IPS-20b (cell line): ENCODE data around the gene SMIM41.

Experiments
- H3K27ac ChIP-seq: one replicate; pipeline ENCODE4 v1.5.1; 2013; ENCODE audit warnings: low read length
- H3K27me3 ChIP-seq: 2 replicates; pipeline ENCODE4 v1.6.1; 2013; ENCODE audit warnings: mild to moderate bottlenecking, low read length, inconsistent platforms; ENCODE audit not compliant: insufficient read depth
- H3K36me3 ChIP-seq: 2 replicates; pipeline ENCODE4 v1.6.1; 2013; ENCODE audit warnings: low read depth, mild to moderate bottlenecking, inconsistent platforms, low read length, moderate library complexity; ENCODE audit not compliant: insufficient read depth
- H3K4me1 ChIP-seq: 2 replicates; pipeline ENCODE4 v1.6.1; 2013; ENCODE audit warnings: mild to moderate bottlenecking, control low read depth, inconsistent platforms, low read length, moderate library complexity; ENCODE audit not compliant: insufficient read depth
- H3K4me3 ChIP-seq: 2 replicates; pipeline ENCODE4 v1.5.1; 2013; ENCODE audit warnings: mild to moderate bottlenecking, low read length, inconsistent platforms
- H3K9ac ChIP-seq: 2 replicates; pipeline ENCODE4 v1.6.1; 2013; ENCODE audit warnings: low read depth, mild to moderate bottlenecking, inconsistent platforms, low read length, moderate library complexity
- H3K9me3 ChIP-seq: 2 replicates; pipeline ENCODE4 v1.6.1; 2013; ENCODE audit warnings: mild to moderate bottlenecking, low read depth, low read length, inconsistent platforms; ENCODE audit not compliant: insufficient read depth

Gene SMIM41

GRCh38 chr12:52060498-52061177, 18.9 kb upstream of the SMIM41 start:
- H3K27ac ChIP-seq = no peak overlapping the region
- no peaks in the 10 kb centered on the region for H3K9me3 ChIP-seq
- H3K27me3 ChIP-seq = no peaks in the 10 kb centered on the region
- H3K36me3 ChIP-seq = peaks cover 7% of the 10 kb centered on the region; the same call in 1 of the 2 replicates
- no peak overlapping the region for H3K4me3 ChIP-seq
- H3K9ac ChIP-seq = no peak overlapping the region
- H3K4me1 ChIP-seq = no peaks in the 10 kb centered on the region

GRCh38 chr12:52061470-52062166, 17.9 kb upstream of the SMIM41 start:
- H3K27me3 ChIP-seq = peaks cover 5% of the 10 kb centered on the region; the same call in 1 of the 2 replicates
- no peak overlapping the region for H3K4me3 ChIP-seq
- H3K4me1 ChIP-seq = no peaks in the 10 kb centered on the region
- H3K27ac ChIP-seq = no peak overlapping the region
- peaks cover 7% of the 10 kb centered on the region; the same call in 1 of the 2 replicates for H3K36me3 ChIP-seq
- no peak overlapping the region for H3K9ac ChIP-seq
- H3K9me3 ChIP-seq = no peaks in the 10 kb centered on the region

- H3K4me3 ChIP-seq = no peak overlapping the region
- H3K36me3 ChIP-seq = peaks cover 3% of the 10 kb centered on the region; the same call in 1 of the 2 replicates
- H3K27me3 ChIP-seq = peaks cover 11% of the 10 kb centered on the region
- H3K27ac ChIP-seq = no peak overlapping the region
- H3K9me3 ChIP-seq = no peaks in the 10 kb centered on the region
- H3K9ac ChIP-seq = no peak overlapping the region
- no peaks in the 10 kb centered on the region for H3K4me1 ChIP-seq
Measured at GRCh38 chr12:52062167-52063081, 17.1 kb upstream of the SMIM41 start.

GRCh38 chr12:52063082-52063924, 16.2 kb upstream of the SMIM41 start:
- no peak overlapping the region for H3K4me3 ChIP-seq
- H3K4me1 ChIP-seq = no peaks in the 10 kb centered on the region
- peaks cover 11% of the 10 kb centered on the region for H3K27me3 ChIP-seq
- H3K9me3 ChIP-seq = no peaks in the 10 kb centered on the region
- H3K27ac ChIP-seq = no peak overlapping the region
- H3K9ac ChIP-seq = no peak overlapping the region
- H3K36me3 ChIP-seq = no peaks in the 10 kb centered on the region; the same call in 1 of the 2 replicates

GRCh38 chr12:52063981-52064649, 15.4 kb upstream of the SMIM41 start:
- H3K4me1 ChIP-seq = no peaks in the 10 kb centered on the region
- no peak overlapping the region for H3K27ac ChIP-seq
- no peak overlapping the region for H3K4me3 ChIP-seq
- H3K9ac ChIP-seq = no peak overlapping the region
- no peaks in the 10 kb centered on the region for H3K9me3 ChIP-seq
- no peaks in the 10 kb centered on the region; the same call in 1 of the 2 replicates for H3K36me3 ChIP-seq
- peaks cover 11% of the 10 kb centered on the region for H3K27me3 ChIP-seq

- Histone ChIP-seq H3K9ac (no peak overlapping the region), H3K27ac (no peak overlapping the region), H3K9me3 (no peaks in the 10 kb centered on the region), H3K4me3 (no peak overlapping the region), H3K4me1 (no peaks in the 10 kb centered on the region), H3K36me3 (no peaks in the 10 kb centered on the region), H3K27me3 (peaks cover 11% of the 10 kb centered on the region)
Measured at GRCh38 chr12:52066346-52067080, 13.0 kb upstream of the SMIM41 start.

GRCh38 chr12:52067081-52067374, 12.5 kb upstream of the SMIM41 start:
- H3K27ac ChIP-seq = no peak overlapping the region
- H3K4me1 ChIP-seq = no peaks in the 10 kb centered on the region
- H3K4me3 ChIP-seq = no peak overlapping the region
- peaks cover 11% of the 10 kb centered on the region for H3K27me3 ChIP-seq
- H3K36me3 ChIP-seq = peaks cover 2% of the 10 kb centered on the region
- H3K9ac ChIP-seq = no peak overlapping the region
- H3K9me3 ChIP-seq = no peaks in the 10 kb centered on the region

- H3K4me3 ChIP-seq = peak within 1 kb of the TSS; percentile 97
- no peaks in the 10 kb centered on the region for H3K9me3 ChIP-seq
- H3K27me3 ChIP-seq = peaks cover 11% of the 10 kb centered on the region
- peak within 1 kb of the TSS; percentile 95 for H3K27ac ChIP-seq
- peak within 1 kb of the TSS; percentile 95 for H3K9ac ChIP-seq
- peaks cover 26% of the 10 kb centered on the region for H3K36me3 ChIP-seq
- H3K4me1 ChIP-seq = no peaks in the 10 kb centered on the region
Measured at GRCh38 chr12:52069327-52070184, 9.9 kb upstream of the SMIM41 start, which contains the start of gene ATG101. Gene ATG101, plus strand, starts transcription at chr12:52069978. Its CDS starts 3,673 bp downstream, at chr12:52073651.

GRCh38 chr12:52070185-52070925, 9.1 kb upstream of the SMIM41 start:
- peaks cover 11% of the 10 kb centered on the region for H3K27me3 ChIP-seq
- no peaks in the 10 kb centered on the region for H3K9me3 ChIP-seq
- H3K27ac ChIP-seq = peak overlapping the region; percentile 95
- H3K36me3 ChIP-seq = peaks cover 34% of the 10 kb centered on the region
- peak overlapping the region; percentile 97 for H3K4me3 ChIP-seq
- H3K4me1 ChIP-seq = no peaks in the 10 kb centered on the region
- peak overlapping the region; percentile 95 for H3K9ac ChIP-seq
